SK-N-SH treated with all-trans-retinoic acid at 6 μM for 48 hours (cell line): ENCODE data around the gene KLHL17.

Source experiments
- ATAC-seq: fragments of 200-7000 bp; cut with Tn5 transposase; 3 replicates; pipeline ENCODE4 v1.9.1; 2020; ENCODE audit warnings: mild to moderate bottlenecking, moderate library complexity
- ARNTL ChIP-seq: fragments of 450-650 bp; formaldehyde crosslinking; IDR thresholded peaks from 2 replicates; pipeline ENCODE4 v1.5.0; 2020; ENCODE audit warnings: low read depth, mild to moderate bottlenecking, moderate library complexity, borderline replicate concordance
- CSDC2 ChIP-seq: fragments of 250-450 bp; sonication (Bioruptor Pico); IDR thresholded peaks from 2 replicates; pipeline ENCODE4 v1.5.0; 2020; ENCODE audit warnings: mild to moderate bottlenecking, moderate library complexity
- ESRRG ChIP-seq: fragments of 250-450 bp; sonication (Bioruptor Pico); IDR thresholded peaks from 2 replicates; pipeline ENCODE4 v1.6.1; 2021; ENCODE audit warnings: mild to moderate bottlenecking
- GLIS3 ChIP-seq: fragments of 250-450 bp; sonication (Bioruptor Pico); IDR thresholded peaks from 2 replicates; pipeline ENCODE4 v1.5.0; 2020; ENCODE audit warnings: mild to moderate bottlenecking, moderate library complexity
- ISL1 ChIP-seq: fragments of 250-450 bp; sonication (Bioruptor Pico); IDR thresholded peaks from 2 replicates; pipeline ENCODE4 v2.1.2; 2022; ENCODE audit warnings: mild to moderate bottlenecking, moderate library complexity
- OSR1 ChIP-seq: fragments of 250-450 bp; sonication (Bioruptor Pico); IDR thresholded peaks from 2 replicates; pipeline ENCODE4 v1.8.0; 2022; ENCODE audit warnings: moderate library complexity, mild to moderate bottlenecking, inconsistent platforms
- PPARA ChIP-seq: fragments of 250-450 bp; sonication (Bioruptor Pico); IDR thresholded peaks from 2 replicates; pipeline ENCODE4 v1.5.0; 2020; ENCODE audit warnings: mild to moderate bottlenecking, borderline replicate concordance
- RARB ChIP-seq: fragments of 250-450 bp; sonication (Bioruptor Pico); IDR thresholded peaks from 2 replicates; pipeline ENCODE4 v1.8.0; 2021; ENCODE audit warnings: mild to moderate bottlenecking, moderate library complexity
- SNAI2 ChIP-seq: fragments of 250-450 bp; sonication (Bioruptor Pico); IDR thresholded peaks from 2 replicates; pipeline ENCODE4 v1.5.0; 2020; ENCODE audit warnings: mild to moderate bottlenecking, moderate library complexity
- TCF4 ChIP-seq: fragments of 250-450 bp; sonication (Bioruptor Pico); IDR thresholded peaks from 2 replicates; pipeline ENCODE4 v1.8.0; 2021; ENCODE audit warnings: mild to moderate bottlenecking, moderate library complexity, borderline replicate concordance
- TOX ChIP-seq: fragments of 250-450 bp; sonication (Bioruptor Pico); IDR thresholded peaks from 2 replicates; pipeline ENCODE4 v1.8.0; 2021; ENCODE audit warnings: mild to moderate bottlenecking, moderate library complexity, borderline replicate concordance
- ZC3H10 ChIP-seq: fragments of 250-450 bp; sonication (Bioruptor Pico); IDR thresholded peaks from 2 replicates; pipeline ENCODE4 v1.5.1; 2021; ENCODE audit warnings: mild to moderate bottlenecking, moderate library complexity
- ZFP3 ChIP-seq: fragments of 250-450 bp; sonication (Bioruptor Pico); IDR thresholded peaks from 2 replicates; pipeline ENCODE4 v1.5.0; 2020; ENCODE audit warnings: mild to moderate bottlenecking, moderate library complexity
- ZFP30 ChIP-seq: fragments of 450-650 bp; formaldehyde crosslinking; IDR thresholded peaks from 2 replicates; pipeline ENCODE4 v1.5.0; 2022; ENCODE audit warnings: mild to moderate bottlenecking, moderate library complexity
- ZNF565 ChIP-seq: fragments of 450-650 bp; formaldehyde crosslinking; conservative IDR thresholded peaks from 2 replicates; pipeline ENCODE4 v1.5.0; 2020; ENCODE audit warnings: low read depth, mild to moderate bottlenecking, moderate library complexity
- ZNF70 ChIP-seq: fragments of 450-650 bp; formaldehyde crosslinking; IDR thresholded peaks from 2 replicates; pipeline ENCODE4 v1.5.0; 2020; ENCODE audit warnings: mild to moderate bottlenecking, moderate library complexity
- ZNF8 ChIP-seq: fragments of 450-650 bp; formaldehyde crosslinking; IDR thresholded peaks from 2 replicates; pipeline ENCODE4 v1.5.0; 2020; ENCODE audit warnings: mild to moderate bottlenecking, moderate library complexity
- TF ChIP-seq, protein P1 (sequence below): fragments of 250-450 bp; sonication (Bioruptor Pico); IDR thresholded peaks from 2 replicates; pipeline ENCODE4 v1.5.1; 2020; ENCODE audit warnings: low read depth, mild to moderate bottlenecking, moderate library complexity
- TF ChIP-seq, protein P2 (sequence below): fragments of 250-450 bp; sonication (Bioruptor Pico); IDR thresholded peaks from 2 replicates; pipeline ENCODE4 v1.5.1; 2021; ENCODE audit warnings: mild to moderate bottlenecking, moderate library complexity
- TF ChIP-seq, protein P3 (sequence below): fragments of 250-450 bp; sonication (Bioruptor Pico); IDR thresholded peaks from 2 replicates; pipeline ENCODE4 v1.5.0; 2020; ENCODE audit warnings: mild to moderate bottlenecking, moderate library complexity
- TF ChIP-seq, protein P4 (sequence below): fragments of 250-450 bp; sonication (Bioruptor Pico); IDR thresholded peaks from 2 replicates; pipeline ENCODE4 v1.8.0; 2020; ENCODE audit warnings: mild to moderate bottlenecking, moderate library complexity, borderline replicate concordance

Gene KLHL17

DNA sequence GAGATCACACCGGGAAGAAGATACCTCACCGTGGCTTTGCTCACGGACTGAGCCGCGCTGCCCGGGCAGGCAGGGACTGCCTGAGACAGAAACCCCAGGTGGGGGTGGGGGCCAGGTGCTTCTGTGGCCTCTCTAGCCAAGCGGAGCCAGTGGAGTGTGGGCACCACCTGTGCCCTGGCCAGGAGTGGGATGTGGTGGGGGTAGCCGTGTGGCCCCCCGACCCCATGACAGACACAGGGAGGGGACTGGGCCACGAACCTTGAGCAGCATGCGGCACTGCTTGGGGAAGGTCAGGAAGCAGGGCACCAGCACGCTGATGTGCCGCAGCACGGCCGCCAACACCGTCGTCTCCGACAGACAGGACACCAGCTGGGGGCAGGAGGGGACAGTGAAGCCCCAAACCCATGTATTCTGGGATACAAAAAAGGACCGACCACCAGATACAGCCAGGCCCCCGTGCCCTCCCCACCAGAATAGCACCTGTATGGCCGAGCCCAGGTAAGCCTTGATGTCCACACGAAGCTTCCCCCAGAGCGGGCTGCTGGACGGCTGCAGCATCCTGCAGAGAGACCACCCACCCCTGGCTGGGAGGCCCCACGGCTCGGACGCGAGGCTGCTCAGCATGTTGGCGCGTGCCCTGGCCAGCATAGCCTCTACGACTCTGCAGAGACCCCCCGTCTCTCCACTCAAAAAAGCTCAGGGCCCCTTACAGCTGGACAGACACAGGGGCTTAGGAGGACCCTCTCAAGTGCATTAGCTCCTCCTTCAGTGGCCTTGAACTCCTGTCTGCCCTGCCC is 6.7 kb upstream of the KLHL17 start (continued):
- TF ChIP-seq, protein P1, sequence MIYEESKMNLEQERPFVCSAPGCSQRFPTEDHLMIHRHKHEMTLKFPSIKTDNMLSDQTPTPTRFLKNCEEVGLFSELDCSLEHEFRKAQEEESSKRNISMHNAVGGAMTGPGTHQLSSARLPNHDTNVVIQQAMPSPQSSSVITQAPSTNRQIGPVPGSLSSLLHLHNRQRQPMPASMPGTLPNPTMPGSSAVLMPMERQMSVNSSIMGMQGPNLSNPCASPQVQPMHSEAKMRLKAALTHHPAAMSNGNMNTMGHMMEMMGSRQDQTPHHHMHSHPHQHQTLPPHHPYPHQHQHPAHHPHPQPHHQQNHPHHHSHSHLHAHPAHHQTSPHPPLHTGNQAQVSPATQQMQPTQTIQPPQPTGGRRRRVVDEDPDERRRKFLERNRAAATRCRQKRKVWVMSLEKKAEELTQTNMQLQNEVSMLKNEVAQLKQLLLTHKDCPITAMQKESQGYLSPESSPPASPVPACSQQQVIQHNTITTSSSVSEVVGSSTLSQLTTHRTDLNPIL (CRISPR knock-in tag), result no peak
- TF ChIP-seq, protein P2, sequence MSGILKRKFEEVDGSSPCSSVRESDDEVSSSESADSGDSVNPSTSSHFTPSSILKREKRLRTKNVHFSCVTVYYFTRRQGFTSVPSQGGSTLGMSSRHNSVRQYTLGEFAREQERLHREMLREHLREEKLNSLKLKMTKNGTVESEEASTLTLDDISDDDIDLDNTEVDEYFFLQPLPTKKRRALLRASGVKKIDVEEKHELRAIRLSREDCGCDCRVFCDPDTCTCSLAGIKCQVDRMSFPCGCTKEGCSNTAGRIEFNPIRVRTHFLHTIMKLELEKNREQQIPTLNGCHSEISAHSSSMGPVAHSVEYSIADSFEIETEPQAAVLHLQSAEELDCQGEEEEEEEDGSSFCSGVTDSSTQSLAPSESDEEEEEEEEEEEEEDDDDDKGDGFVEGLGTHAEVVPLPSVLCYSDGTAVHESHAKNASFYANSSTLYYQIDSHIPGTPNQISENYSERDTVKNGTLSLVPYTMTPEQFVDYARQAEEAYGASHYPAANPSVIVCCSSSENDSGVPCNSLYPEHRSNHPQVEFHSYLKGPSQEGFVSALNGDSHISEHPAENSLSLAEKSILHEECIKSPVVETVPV (CRISPR knock-in tag), result no peak
- TF ChIP-seq ARNTL (CRISPR knock-in tag), result no peak
- no peak for TF ChIP-seq GLIS3 (CRISPR knock-in tag)

DNA sequence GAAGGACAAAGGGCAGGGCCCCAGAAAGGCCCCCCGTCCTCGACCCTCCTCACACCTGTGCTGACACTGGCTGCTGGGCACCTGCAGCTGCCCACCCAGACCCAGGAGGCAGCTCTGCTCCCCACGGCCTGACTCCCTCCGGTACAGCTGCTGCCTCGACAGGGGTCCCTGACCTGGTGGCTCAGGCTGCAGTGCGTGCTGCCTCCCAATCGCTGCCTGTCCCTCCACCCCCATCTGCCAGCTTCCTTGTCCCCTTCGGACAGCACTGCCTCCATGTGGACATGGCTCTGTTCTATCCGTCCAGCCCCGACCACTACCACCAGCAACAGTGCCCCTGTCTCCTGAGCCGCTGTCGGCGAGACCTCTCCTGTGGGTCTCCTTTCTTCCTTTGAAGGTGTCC is 5.5 kb upstream of the KLHL17 start:
- ATAC-seq, result no peak

DNA sequence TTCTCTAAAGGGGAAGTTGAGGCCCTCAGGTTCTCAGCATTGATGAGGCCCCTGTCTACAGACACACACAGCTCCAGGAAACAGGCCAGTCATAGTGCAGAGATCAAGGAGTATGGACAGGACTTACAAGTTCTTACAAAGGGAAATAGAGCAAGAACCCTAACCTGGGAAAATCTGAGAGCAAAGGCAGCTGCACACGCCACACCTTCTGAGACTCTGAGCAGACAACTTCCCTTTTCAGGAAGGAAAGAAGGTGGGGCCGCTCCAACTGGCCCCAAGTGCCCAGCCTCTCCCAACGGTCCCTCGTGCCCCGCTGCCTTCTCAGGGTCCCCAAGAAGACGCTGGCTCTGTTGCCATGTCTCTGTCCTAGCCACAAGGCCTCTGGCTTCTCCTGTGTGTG is 4.9 kb upstream of the KLHL17 start:
- no peak for ATAC-seq
- TF ChIP-seq, protein P2 (CRISPR knock-in tag), result no peak
- TF ChIP-seq ESRRG (CRISPR knock-in tag), result no peak
- no peak for TF ChIP-seq ZNF565
- no peak for TF ChIP-seq TOX
- TF ChIP-seq ZC3H10 (CRISPR knock-in tag), result no peak
- TF ChIP-seq OSR1 (CRISPR knock-in tag), result no peak
- TF ChIP-seq ZFP30, result no peak
- no peak for TF ChIP-seq PPARA (CRISPR knock-in tag)
- TF ChIP-seq, protein P3, sequence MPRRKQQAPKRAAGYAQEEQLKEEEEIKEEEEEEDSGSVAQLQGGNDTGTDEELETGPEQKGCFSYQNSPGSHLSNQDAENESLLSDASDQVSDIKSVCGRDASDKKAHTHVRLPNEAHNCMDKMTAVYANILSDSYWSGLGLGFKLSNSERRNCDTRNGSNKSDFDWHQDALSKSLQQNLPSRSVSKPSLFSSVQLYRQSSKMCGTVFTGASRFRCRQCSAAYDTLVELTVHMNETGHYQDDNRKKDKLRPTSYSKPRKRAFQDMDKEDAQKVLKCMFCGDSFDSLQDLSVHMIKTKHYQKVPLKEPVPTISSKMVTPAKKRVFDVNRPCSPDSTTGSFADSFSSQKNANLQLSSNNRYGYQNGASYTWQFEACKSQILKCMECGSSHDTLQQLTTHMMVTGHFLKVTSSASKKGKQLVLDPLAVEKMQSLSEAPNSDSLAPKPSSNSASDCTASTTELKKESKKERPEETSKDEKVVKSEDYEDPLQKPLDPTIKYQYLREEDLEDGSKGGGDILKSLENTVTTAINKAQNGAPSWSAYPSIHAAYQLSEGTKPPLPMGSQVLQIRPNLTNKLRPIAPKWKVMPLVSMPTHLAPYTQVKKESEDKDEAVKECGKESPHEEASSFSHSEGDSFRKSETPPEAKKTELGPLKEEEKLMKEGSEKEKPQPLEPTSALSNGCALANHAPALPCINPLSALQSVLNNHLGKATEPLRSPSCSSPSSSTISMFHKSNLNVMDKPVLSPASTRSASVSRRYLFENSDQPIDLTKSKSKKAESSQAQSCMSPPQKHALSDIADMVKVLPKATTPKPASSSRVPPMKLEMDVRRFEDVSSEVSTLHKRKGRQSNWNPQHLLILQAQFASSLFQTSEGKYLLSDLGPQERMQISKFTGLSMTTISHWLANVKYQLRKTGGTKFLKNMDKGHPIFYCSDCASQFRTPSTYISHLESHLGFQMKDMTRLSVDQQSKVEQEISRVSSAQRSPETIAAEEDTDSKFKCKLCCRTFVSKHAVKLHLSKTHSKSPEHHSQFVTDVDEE, result no peak
- TF ChIP-seq CSDC2 (CRISPR knock-in tag), result no peak
- TF ChIP-seq ZNF70 (CRISPR knock-in tag), result no peak

More for the DNA sequence above, 5.5 kb upstream of the KLHL17 start:
- TF ChIP-seq ZFP3 (CRISPR knock-in tag) (no peak), OSR1 (CRISPR knock-in tag) (no peak), ESRRG (CRISPR knock-in tag) (no peak), ZFP30 (no peak), ZNF8 (CRISPR knock-in tag) (no peak), ZNF565 (no peak), TOX (no peak), RARB (CRISPR knock-in tag) (no peak), CSDC2 (CRISPR knock-in tag) (no peak), ISL1 (CRISPR knock-in tag) (no peak), TCF4 (CRISPR knock-in tag) (no peak), ZNF70 (CRISPR knock-in tag) (no peak), ZC3H10 (CRISPR knock-in tag) (no peak), GLIS3 (CRISPR knock-in tag) (no peak), SNAI2 (CRISPR knock-in tag) (no peak), PPARA (CRISPR knock-in tag) (no peak)
- TF ChIP-seq, protein P2 (CRISPR knock-in tag), result no peak
- TF ChIP-seq, protein P1 (CRISPR knock-in tag), result no peak
- TF ChIP-seq, protein P4, sequence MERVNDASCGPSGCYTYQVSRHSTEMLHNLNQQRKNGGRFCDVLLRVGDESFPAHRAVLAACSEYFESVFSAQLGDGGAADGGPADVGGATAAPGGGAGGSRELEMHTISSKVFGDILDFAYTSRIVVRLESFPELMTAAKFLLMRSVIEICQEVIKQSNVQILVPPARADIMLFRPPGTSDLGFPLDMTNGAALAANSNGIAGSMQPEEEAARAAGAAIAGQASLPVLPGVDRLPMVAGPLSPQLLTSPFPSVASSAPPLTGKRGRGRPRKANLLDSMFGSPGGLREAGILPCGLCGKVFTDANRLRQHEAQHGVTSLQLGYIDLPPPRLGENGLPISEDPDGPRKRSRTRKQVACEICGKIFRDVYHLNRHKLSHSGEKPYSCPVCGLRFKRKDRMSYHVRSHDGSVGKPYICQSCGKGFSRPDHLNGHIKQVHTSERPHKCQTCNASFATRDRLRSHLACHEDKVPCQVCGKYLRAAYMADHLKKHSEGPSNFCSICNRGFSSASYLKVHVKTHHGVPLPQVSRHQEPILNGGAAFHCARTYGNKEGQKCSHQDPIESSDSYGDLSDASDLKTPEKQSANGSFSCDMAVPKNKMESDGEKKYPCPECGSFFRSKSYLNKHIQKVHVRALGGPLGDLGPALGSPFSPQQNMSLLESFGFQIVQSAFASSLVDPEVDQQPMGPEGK (CRISPR knock-in tag), result no peak
